ENCODE data around the gene ENOX1. TPM values are rescaled to one million over a fixed set of nuclear protein-coding genes. Genes with fewer than 3 reads are reported as not detected.

ENOX1 gene
- total and polyA plus RNA-seq, 2 of the 13 experiments (the other 11 are each of a cell fraction or from before 2014, with no cell fraction given), result not detected

- TF ChIP-seq KIAA2018 (CRISPR knock-in tag; IDR thresholded peaks at IDR 0.05; ENCODE audit: borderline replicate concordance) (no peak), ELF3 (CRISPR knock-in tag; IDR thresholded peaks at IDR 0.05) (no peak), KLF15 (CRISPR knock-in tag; IDR thresholded peaks at IDR 0.05; ENCODE audit: borderline replicate concordance) (no peak), ZNF768 (CRISPR knock-in tag; IDR thresholded peaks at IDR 0.05) (no peak), MNT (IDR thresholded peaks at IDR 0.05) (no peak), TEF (CRISPR knock-in tag; IDR thresholded peaks at IDR 0.05) (no peak), ZXDC (CRISPR knock-in tag; IDR thresholded peaks at IDR 0.05) (no peak), ATF6 (CRISPR knock-in tag; conservative IDR thresholded peaks at IDR 0.05) (no peak), ZNF12 (CRISPR knock-in tag; IDR thresholded peaks at IDR 0.05) (no peak), ZNF629 (CRISPR knock-in tag; conservative IDR thresholded peaks at IDR 0.05) (no peak), CREB1 (IDR thresholded peaks at IDR 0.05) (no peak), CREB1 (CRISPR knock-in tag; IDR thresholded peaks at IDR 0.05) (no peak), ZNF780A (CRISPR knock-in tag; IDR thresholded peaks at IDR 0.05) (no peak)
Observed at GRCh38 chr13:43478211-43478610, 308.6 kb downstream of the ENOX1 start (continued).

All from HepG2 (cell line).